DOHH2 (cell line): Measurements from ENCODE around the gene MED10.

Experiments used
- H3F3A ChIP-seq: fragments of 200-600 bp; sonication (generic), shearing (Covaris generic); 2 replicates; pipeline ENCODE4 v1.6.0; 2016; ENCODE audit warnings: antibody characterized with exemption, mild to moderate bottlenecking; ENCODE audit not compliant: control insufficient read depth, insufficient read depth
- H3K27ac ChIP-seq: fragments of 200-600 bp; sonication (generic); 2 replicates; pipeline ENCODE4 v1.5.1; 2014; ENCODE audit warnings: low read depth, mild to moderate bottlenecking, low read length, moderate library complexity
- H3K27me3 ChIP-seq: fragments of 200-600 bp; sonication (generic); 2 replicates; pipeline ENCODE4 v1.6.1; 2014; ENCODE audit warnings: mild to moderate bottlenecking, low read length, mixed read lengths; ENCODE audit not compliant: control insufficient read depth
- H3K36me3 ChIP-seq: fragments of 200-600 bp; sonication (generic); 2 replicates; pipeline ENCODE4 v1.6.1; 2014; ENCODE audit warnings: mild to moderate bottlenecking, low read length, moderate library complexity, mixed read lengths; ENCODE audit not compliant: control insufficient read depth
- H3K4me1 ChIP-seq: fragments of 200-600 bp; sonication (generic); 2 replicates; pipeline ENCODE4 v1.6.1; 2014; ENCODE audit warnings: mild to moderate bottlenecking, low read length, mixed read lengths; ENCODE audit not compliant: control insufficient read depth
- H3K4me2 ChIP-seq: fragments of 200-600 bp; sonication (generic); 2 replicates; pipeline ENCODE4 v1.6.0; 2014; ENCODE audit warnings: mild to moderate bottlenecking, low read length, moderate library complexity
- H3K4me3 ChIP-seq: fragments of 200-600 bp; sonication (generic); 2 replicates; pipeline ENCODE4 v1.5.1; 2014; ENCODE audit warnings: mild to moderate bottlenecking, low read length, mixed read lengths
- H3K79me2 ChIP-seq: fragments of 200-600 bp; sonication (generic); 2 replicates; pipeline ENCODE4 v1.6.1; 2014; ENCODE audit warnings: mild to moderate bottlenecking, low read length, mixed read lengths; ENCODE audit not compliant: control insufficient read depth
- H3K9me2 ChIP-seq: fragments of 200-600 bp; sonication (generic); replicated peaks from 2 replicates; pipeline ENCODE4 v1.6.1; 2014; ENCODE audit warnings: mild to moderate bottlenecking, low read length, mixed read lengths; ENCODE audit not compliant: control insufficient read depth
- H3K9me3 ChIP-seq: fragments of 200-600 bp; sonication (generic); 2 replicates; pipeline ENCODE4 v1.6.1; 2014; ENCODE audit warnings: antibody characterized with exemption, low read length, mixed read lengths; ENCODE audit not compliant: control insufficient read depth, insufficient read depth
- H4K20me1 ChIP-seq: fragments of 200-600 bp; sonication (generic); 2 replicates; pipeline ENCODE4 v1.6.0; 2014; ENCODE audit warnings: low read depth, mild to moderate bottlenecking, antibody characterized with exemption, low read length, moderate library complexity; ENCODE audit not compliant: control insufficient read depth, insufficient read depth
- EZH2phosphoT487 ChIP-seq: fragments of 200-600 bp; sonication (generic); IDR thresholded peaks from 2 replicates; pipeline ENCODE4 v1.6.1; 2017; ENCODE audit warnings: borderline replicate concordance, mild to moderate bottlenecking, antibody characterized with exemption, low read length, moderate library complexity, mixed read lengths
- TF ChIP-seq, protein P1 (sequence below): fragments of 200-600 bp; sonication (generic); IDR thresholded peaks from one replicate; pipeline ENCODE4 v1.5.1; 2014; ENCODE audit warnings: antibody characterized with exemption, mild to moderate bottlenecking, low read depth, low read length; ENCODE audit not compliant: poor library complexity, severe bottlenecking

Gene MED10

DNA sequence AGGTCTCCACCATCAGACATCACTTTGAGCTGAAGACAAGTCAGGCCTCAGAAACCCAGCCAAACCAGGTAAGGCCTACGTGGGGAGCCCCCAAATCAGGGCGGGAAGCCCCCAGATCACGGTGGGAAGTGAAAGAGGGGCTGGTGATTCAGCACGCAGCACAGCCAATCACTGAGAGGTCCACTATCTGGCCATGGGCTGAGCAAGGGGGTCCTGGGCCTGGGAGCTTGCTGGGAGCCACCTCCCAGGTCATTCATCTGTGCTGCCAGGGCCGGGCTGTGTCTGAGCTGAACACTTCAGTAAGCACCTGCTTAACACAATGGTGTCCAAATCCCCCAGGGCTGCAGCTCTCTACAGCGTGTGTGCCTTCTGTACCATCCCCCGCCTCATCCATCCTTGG lies 15.5 kb downstream of the MED10 start:
- Histone ChIP-seq H3K27ac (no peak overlapping the region), H3K9me2 (no peaks in the 10 kb centered on the region)

DNA sequence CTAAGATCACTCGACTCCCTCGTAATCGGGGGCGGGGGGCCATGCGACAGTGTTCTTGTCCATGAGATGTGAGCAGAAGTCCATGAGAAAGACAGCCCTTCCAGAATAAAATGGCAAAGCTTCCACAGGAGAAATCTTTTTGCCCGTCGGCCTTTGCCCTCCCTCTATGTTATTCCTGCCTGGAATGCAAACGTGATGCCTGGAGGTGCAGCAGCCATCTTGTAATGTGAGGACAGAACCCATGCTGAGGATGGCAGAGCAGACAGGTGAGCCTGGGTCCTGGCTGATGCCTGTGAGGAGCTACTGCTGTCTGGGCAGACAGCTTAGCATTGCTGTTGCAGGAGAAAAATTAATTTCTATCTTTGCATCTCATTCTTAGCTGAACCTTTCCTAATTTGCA lies 17.2 kb downstream of the MED10 start:
- H3K27ac ChIP-seq: no peak overlapping the region
- no peaks in the 10 kb centered on the region for H3K27me3 ChIP-seq
- H3K4me2 ChIP-seq: no peak overlapping the region
- H4K20me1 ChIP-seq: no peaks in the 10 kb centered on the region
- no peaks in the 10 kb centered on the region for H3K9me3 ChIP-seq
- H3K4me3 ChIP-seq: no peak overlapping the region
- H3F3A ChIP-seq: peaks cover 16% of the 10 kb centered on the region; the same call in 1 of the 2 replicates
- TF ChIP-seq, protein P1, sequence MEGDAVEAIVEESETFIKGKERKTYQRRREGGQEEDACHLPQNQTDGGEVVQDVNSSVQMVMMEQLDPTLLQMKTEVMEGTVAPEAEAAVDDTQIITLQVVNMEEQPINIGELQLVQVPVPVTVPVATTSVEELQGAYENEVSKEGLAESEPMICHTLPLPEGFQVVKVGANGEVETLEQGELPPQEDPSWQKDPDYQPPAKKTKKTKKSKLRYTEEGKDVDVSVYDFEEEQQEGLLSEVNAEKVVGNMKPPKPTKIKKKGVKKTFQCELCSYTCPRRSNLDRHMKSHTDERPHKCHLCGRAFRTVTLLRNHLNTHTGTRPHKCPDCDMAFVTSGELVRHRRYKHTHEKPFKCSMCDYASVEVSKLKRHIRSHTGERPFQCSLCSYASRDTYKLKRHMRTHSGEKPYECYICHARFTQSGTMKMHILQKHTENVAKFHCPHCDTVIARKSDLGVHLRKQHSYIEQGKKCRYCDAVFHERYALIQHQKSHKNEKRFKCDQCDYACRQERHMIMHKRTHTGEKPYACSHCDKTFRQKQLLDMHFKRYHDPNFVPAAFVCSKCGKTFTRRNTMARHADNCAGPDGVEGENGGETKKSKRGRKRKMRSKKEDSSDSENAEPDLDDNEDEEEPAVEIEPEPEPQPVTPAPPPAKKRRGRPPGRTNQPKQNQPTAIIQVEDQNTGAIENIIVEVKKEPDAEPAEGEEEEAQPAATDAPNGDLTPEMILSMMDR: no peak
- no peak for TF ChIP-seq EZH2phosphoT487
- H3K9me2 ChIP-seq: no peaks in the 10 kb centered on the region
- peaks cover 20% of the 10 kb centered on the region for H3K4me1 ChIP-seq
- H3K36me3 ChIP-seq: no peaks in the 10 kb centered on the region
- H3K79me2 ChIP-seq: no peaks in the 10 kb centered on the region

More for the DNA sequence above, 15.5 kb downstream of the MED10 start:
- H4K20me1 ChIP-seq: no peaks in the 10 kb centered on the region
- H3K79me2 ChIP-seq: no peaks in the 10 kb centered on the region
- no peak overlapping the region for H3K4me2 ChIP-seq
- no peak overlapping the region for H3K4me3 ChIP-seq
- H3K4me1 ChIP-seq: peaks cover 24% of the 10 kb centered on the region
- H3F3A ChIP-seq: peaks cover 16% of the 10 kb centered on the region; the same call in 1 of the 2 replicates
- no peaks in the 10 kb centered on the region for H3K27me3 ChIP-seq
- H3K9me3 ChIP-seq: no peaks in the 10 kb centered on the region
- H3K36me3 ChIP-seq: no peaks in the 10 kb centered on the region
- TF ChIP-seq, protein P1: no peak
- no peak for TF ChIP-seq EZH2phosphoT487

DNA sequence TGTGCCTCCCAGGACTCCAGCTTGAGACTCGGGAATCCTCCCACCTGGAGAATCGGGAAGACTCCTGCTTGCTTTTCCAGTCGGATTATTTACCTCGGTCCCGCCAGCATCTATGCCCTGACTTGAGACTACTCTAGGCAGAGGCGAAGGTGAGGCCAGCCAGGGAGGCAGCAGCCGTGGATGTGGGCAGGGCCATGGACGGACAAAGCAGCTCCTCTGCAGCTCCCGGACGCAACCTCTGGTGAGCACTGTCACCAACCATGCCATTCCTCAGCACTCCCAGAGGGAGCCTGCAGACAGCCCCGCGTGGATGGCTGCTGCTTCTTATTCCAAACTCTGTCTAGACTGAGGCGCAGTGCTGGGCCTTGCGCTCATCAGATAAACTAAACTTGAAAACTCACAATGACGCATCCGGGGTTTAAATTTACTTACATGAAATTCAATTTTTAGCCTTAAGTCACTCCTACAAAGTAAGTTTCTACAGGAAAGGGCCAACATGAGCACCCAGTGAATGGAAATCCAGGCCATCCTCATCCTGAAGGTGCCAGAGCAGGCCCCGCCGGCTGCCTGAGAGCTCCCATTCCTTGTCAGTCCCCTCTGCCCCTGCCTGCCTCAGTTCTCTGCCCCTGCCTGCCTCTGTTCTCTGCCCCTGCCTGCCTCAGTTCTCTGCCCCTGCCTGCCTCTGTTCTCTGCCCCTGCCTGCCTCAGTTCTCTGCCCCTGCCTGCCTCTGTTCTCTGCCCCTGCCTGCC lies 17.8 kb downstream of the MED10 start:
- H3K4me2 ChIP-seq: peak overlapping the region; percentile 75

More for the DNA sequence above, 17.8 kb downstream of the MED10 start:
- Histone ChIP-seq H3K9me2 (no peaks in the 10 kb centered on the region), H3K27me3 (no peaks in the 10 kb centered on the region), H3K4me1 (peaks cover 20% of the 10 kb centered on the region), H3K27ac (peak overlapping the region; percentile 46; the same call in 1 of the 2 replicates), H3F3A (peaks cover 16% of the 10 kb centered on the region; the same call in 1 of the 2 replicates), H3K79me2 (no peaks in the 10 kb centered on the region), H3K9me3 (no peaks in the 10 kb centered on the region), H4K20me1 (no peaks in the 10 kb centered on the region), H3K4me3 (peak overlapping the region; percentile 52), H3K36me3 (no peaks in the 10 kb centered on the region)
- TF ChIP-seq, protein P1: no peak
- no peak for TF ChIP-seq EZH2phosphoT487
